SU-DHL-6 (cell line): Measurements from ENCODE around the gene ASCL2.
"Not testable (repeated sequence)": the region's sequence is repeated elsewhere in the genome, so short reads cannot be mapped to it uniquely, and the experiment has no call there.

Source experiments
- H2AFZ ChIP-seq: fragments of 200-600 bp; sonication (generic); 2 replicates; pipeline ENCODE4 v1.6.1; 2014; ENCODE audit warnings: low read depth, mild to moderate bottlenecking, moderate library complexity, mixed read lengths, antibody characterized with exemption, low read length; ENCODE audit not compliant: severe bottlenecking
- H3F3A ChIP-seq: fragments of 200-600 bp; shearing (Covaris generic); 2 replicates; pipeline ENCODE4 v1.6.0; 2016; ENCODE audit warnings: antibody characterized with exemption, mild to moderate bottlenecking; ENCODE audit not compliant: insufficient read depth
- H3K27ac ChIP-seq: fragments of 200-600 bp; sonication (generic); 2 replicates; pipeline ENCODE4 v1.5.1; 2016; ENCODE audit warnings: low read depth, mild to moderate bottlenecking, low read length, moderate library complexity, mixed read lengths
- H3K27me3 ChIP-seq: fragments of 200-600 bp; sonication (generic), shearing (Covaris generic); 2 replicates; pipeline ENCODE4 v1.6.0; 2014; ENCODE audit warnings: mild to moderate bottlenecking, low read length
- H3K36me3 ChIP-seq: fragments of 200-600 bp; sonication (generic); 2 replicates; pipeline ENCODE4 v1.6.1; 2014; ENCODE audit warnings: mild to moderate bottlenecking, low read length, mixed read lengths
- H3K4me2 ChIP-seq: fragments of 300-600, 200-600 bp; shearing (Covaris generic), sonication (generic); 2 replicates; pipeline ENCODE4 v1.6.0; 2014; ENCODE audit warnings: low read length, low read depth, mild to moderate bottlenecking; ENCODE audit not compliant: poor library complexity, severe bottlenecking
- H3K4me3 ChIP-seq: fragments of 200-600 bp; sonication (generic); 2 replicates; pipeline ENCODE4 v1.5.1; 2014; ENCODE audit warnings: antibody characterized with exemption, low read length, mild to moderate bottlenecking, mixed read lengths; ENCODE audit not compliant: insufficient read depth, poor library complexity, severe bottlenecking
- H3K79me2 ChIP-seq: fragments of 200-600 bp; sonication (generic); 2 replicates; pipeline ENCODE4 v1.6.1; 2014; ENCODE audit warnings: mild to moderate bottlenecking, low read length, moderate library complexity; ENCODE audit not compliant: insufficient read depth
- H3K9ac ChIP-seq: fragments of 200-600 bp; sonication (generic); 2 replicates; pipeline ENCODE4 v1.7.0; 2014; ENCODE audit warnings: mild to moderate bottlenecking, low read length
- H3K9me2 ChIP-seq: fragments of 200-600 bp; sonication (generic); replicated peaks from 2 replicates; pipeline ENCODE4 v1.6.1; 2014; ENCODE audit warnings: low read length; ENCODE audit not compliant: insufficient read depth
- H3K9me3 ChIP-seq: fragments of 200-600 bp; sonication (generic); 2 replicates; pipeline ENCODE4 v1.6.1; 2014; ENCODE audit warnings: low read length, mixed read lengths; ENCODE audit not compliant: insufficient read depth
- H4K20me1 ChIP-seq: fragments of 200-600 bp; sonication (generic); 2 replicates; pipeline ENCODE4 v1.6.1; 2014; ENCODE audit warnings: low read depth, mild to moderate bottlenecking, antibody characterized with exemption, low read length, moderate library complexity, mixed read lengths
- CTCF ChIP-seq: fragments of 200-600 bp; sonication (generic); IDR thresholded peaks from one replicate; pipeline ENCODE4 v1.5.1; 2017; ENCODE audit warnings: antibody characterized with exemption, mild to moderate bottlenecking, low read length, moderate library complexity; ENCODE audit not compliant: insufficient read depth, poor library complexity, severe bottlenecking
- EZH2phosphoT487 ChIP-seq: fragments of 200-600 bp; sonication (generic), shearing (Covaris generic); conservative IDR thresholded peaks from 2 replicates; pipeline ENCODE4 v1.6.1; 2018; ENCODE audit warnings: mild to moderate bottlenecking, antibody characterized with exemption, low read length, moderate library complexity, mixed read lengths

The ASCL2 gene

GRCh38 chr11:2237457-2238238, 32.7 kb downstream of the ASCL2 start:
- no peaks in the 10 kb centered on the region for H3K79me2 ChIP-seq
- H3K36me3 ChIP-seq: no peaks in the 10 kb centered on the region
- H3K4me3 ChIP-seq: no peak overlapping the region
- H3K27ac ChIP-seq: no peak overlapping the region
- H3F3A ChIP-seq: no peaks in the 10 kb centered on the region
- no peaks in the 10 kb centered on the region for H3K9me2 ChIP-seq
- no peak overlapping the region for H3K9ac ChIP-seq
- no peak for TF ChIP-seq CTCF
- H3K27me3 ChIP-seq: no peaks in the 10 kb centered on the region; the same call in 1 of the 2 replicates
- no peaks in the 10 kb centered on the region for H3K9me3 ChIP-seq
- no peak overlapping the region for H2AFZ ChIP-seq
- no peaks in the 10 kb centered on the region for H4K20me1 ChIP-seq
- no peak overlapping the region for H3K4me2 ChIP-seq

GRCh38 chr11:2236381-2237134, 33.8 kb downstream of the ASCL2 start:
- not testable (repeated sequence) for H3K79me2 ChIP-seq, H3K9me3 ChIP-seq, H3K9ac ChIP-seq, H4K20me1 ChIP-seq, H3K27ac ChIP-seq, H3K36me3 ChIP-seq, H3K4me3 ChIP-seq, H3K27me3 ChIP-seq, H3F3A ChIP-seq, H2AFZ ChIP-seq, H3K4me2 ChIP-seq, H3K9me2 ChIP-seq

- Histone ChIP-seq H2AFZ (no peak overlapping the region), H3K27me3 (0 out of 2 replicates have a peak, but pooled peaks cover 4% of the 10 kb centered on the region), H3K79me2 (no peaks in the 10 kb centered on the region), H3K36me3 (no peaks in the 10 kb centered on the region), H3K9ac (no peak overlapping the region), H3K9me3 (no peaks in the 10 kb centered on the region), H3K4me2 (no peak overlapping the region), H3K4me3 (no peak overlapping the region), H3K27ac (no peak overlapping the region), H4K20me1 (no peaks in the 10 kb centered on the region), H3K9me2 (no peaks in the 10 kb centered on the region), H3F3A (no peaks in the 10 kb centered on the region)
- TF ChIP-seq EZH2phosphoT487 (no peak), CTCF (no peak)
Measured at GRCh38 chr11:2235588-2236326, 34.6 kb downstream of the ASCL2 start.
